ENCODE results near the gene PRRT1B.

DNA sequence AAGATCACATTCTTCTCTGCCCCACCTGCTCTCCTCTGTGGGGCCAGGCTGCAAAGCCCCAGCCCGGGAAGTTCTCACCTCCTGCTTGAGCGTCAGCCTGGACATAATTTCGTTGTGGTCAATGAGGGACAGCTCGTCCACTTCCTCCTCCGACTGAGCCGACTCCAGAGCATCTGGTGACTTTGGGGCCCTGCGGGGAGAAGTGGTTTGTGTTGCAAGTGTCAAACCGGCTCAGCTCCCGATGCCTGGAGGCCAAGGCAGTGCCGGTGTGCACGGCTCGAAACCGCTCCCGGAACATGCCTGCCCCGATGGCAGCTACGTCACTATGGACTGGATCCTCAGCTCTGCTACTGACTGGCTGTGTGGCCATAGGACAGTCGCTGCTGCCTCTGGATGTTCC lies 52.8 kb downstream of the PRRT1B start:
- TF ChIP-seq, protein P1, sequence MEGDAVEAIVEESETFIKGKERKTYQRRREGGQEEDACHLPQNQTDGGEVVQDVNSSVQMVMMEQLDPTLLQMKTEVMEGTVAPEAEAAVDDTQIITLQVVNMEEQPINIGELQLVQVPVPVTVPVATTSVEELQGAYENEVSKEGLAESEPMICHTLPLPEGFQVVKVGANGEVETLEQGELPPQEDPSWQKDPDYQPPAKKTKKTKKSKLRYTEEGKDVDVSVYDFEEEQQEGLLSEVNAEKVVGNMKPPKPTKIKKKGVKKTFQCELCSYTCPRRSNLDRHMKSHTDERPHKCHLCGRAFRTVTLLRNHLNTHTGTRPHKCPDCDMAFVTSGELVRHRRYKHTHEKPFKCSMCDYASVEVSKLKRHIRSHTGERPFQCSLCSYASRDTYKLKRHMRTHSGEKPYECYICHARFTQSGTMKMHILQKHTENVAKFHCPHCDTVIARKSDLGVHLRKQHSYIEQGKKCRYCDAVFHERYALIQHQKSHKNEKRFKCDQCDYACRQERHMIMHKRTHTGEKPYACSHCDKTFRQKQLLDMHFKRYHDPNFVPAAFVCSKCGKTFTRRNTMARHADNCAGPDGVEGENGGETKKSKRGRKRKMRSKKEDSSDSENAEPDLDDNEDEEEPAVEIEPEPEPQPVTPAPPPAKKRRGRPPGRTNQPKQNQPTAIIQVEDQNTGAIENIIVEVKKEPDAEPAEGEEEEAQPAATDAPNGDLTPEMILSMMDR (IDR thresholded peaks at IDR 0.05): no peak
- TF ChIP-seq POLR2A (IDR thresholded peaks at IDR 0.05) (no peak), EP300 (IDR thresholded peaks at IDR 0.05) (no peak), POLR2AphosphoS5 (IDR thresholded peaks at IDR 0.05) (no peak)
